HFF-Myc (cell line): ENCODE results near the gene FHAD1.

Experiments
- DNase-seq: peaks from one replicate; pipeline ENCODE4 v3.0.0-alpha.2; 2011; ENCODE audit warnings: low read depth; ENCODE audit errors: extremely low read depth
- H3K4me3 ChIP-seq: replicated peaks from 2 replicates; pipeline ENCODE4 v1.5.1; 2011; ENCODE audit warnings: low read depth, mild to moderate bottlenecking, control low read depth, low read length
- CTCF ChIP-seq: IDR thresholded peaks from 2 replicates; pipeline ENCODE4 v1.5.1; 2012; ENCODE audit warnings: mild to moderate bottlenecking, low read depth, low read length, control low read depth; ENCODE audit errors: missing control alignments

The FHAD1 gene

GRCh38 chr1:15324869-15325335 is 77.9 kb downstream of the FHAD1 start:
- H3K4me3 ChIP-seq: no peak overlapping the region
- DNase-seq: no peak
- no peak for TF ChIP-seq CTCF

GRCh38 chr1:15325375-15326085 is 78.5 kb downstream of the FHAD1 start:
- DNase-seq: no peak
- TF ChIP-seq CTCF: no peak

GRCh38 chr1:15326691-15327588 is 79.9 kb downstream of the FHAD1 start:
- no peak for TF ChIP-seq CTCF
- peak overlapping the region; percentile 25 for H3K4me3 ChIP-seq
- DNase-seq: peak; percentile 81

More at GRCh38 chr1:15325375-15326085, 78.5 kb downstream of the FHAD1 start:
- no peak overlapping the region for H3K4me3 ChIP-seq

GRCh38 chr1:15328351-15329103 is 81.5 kb downstream of the FHAD1 start:
- DNase-seq: no peak
- no peak overlapping the region for H3K4me3 ChIP-seq
- no peak for TF ChIP-seq CTCF

- no peak for TF ChIP-seq CTCF
- no peak for DNase-seq
These were observed 82.2 kb downstream of the FHAD1 start for GRCh38 chr1:15329104-15329820.

GRCh38 chr1:15330028-15330427 is 83.0 kb downstream of the FHAD1 start:
- no peak overlapping the region for H3K4me3 ChIP-seq
- TF ChIP-seq CTCF: no peak
- DNase-seq: no peak

More at GRCh38 chr1:15329104-15329820, 82.2 kb downstream of the FHAD1 start:
- no peak overlapping the region for H3K4me3 ChIP-seq
